ENCODE data around the gene GRM7.
A peak's percentile ranks its signal among the peaks of the same experiment; 100 is the strongest.

GRM7 gene

GRCh38 chr3:7740458-7740857, 879.5 kb downstream of the GRM7 start:
- no peak for DNase-seq

- peak; percentile 11 for DNase-seq
Observed at GRCh38 chr3:7744850-7745249, 883.9 kb downstream of the GRM7 start.

GRCh38 chr3:7745711-7746110, 884.8 kb downstream of the GRM7 start:
- DNase-seq: no peak

GRCh38 chr3:7749931-7750695, 889.2 kb downstream of the GRM7 start:
- DNase-seq: no peak

DNA sequence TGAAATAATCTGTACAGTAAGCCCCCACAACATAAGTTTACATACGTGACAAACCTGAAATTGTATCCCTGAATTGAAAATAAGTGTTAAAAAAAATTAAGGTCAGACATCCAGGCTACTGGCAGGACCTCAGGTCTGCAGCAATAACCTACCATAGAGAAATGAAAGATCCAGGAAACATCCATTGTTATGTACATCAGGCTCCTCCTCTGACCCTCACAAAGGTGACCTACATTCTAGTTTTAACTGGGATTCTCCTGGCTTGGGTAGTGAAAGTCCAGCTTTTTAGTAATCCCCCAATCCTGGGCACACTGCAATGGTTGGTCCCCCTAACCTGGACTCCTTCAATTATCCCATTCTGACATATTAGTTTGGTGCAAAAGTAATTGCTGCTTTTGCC, 891.1 kb downstream of the GRM7 start:
- no peak for DNase-seq

- DNase-seq: no peak
Observed at GRCh38 chr3:7754653-7755441, 893.9 kb downstream of the GRM7 start.

DNA sequence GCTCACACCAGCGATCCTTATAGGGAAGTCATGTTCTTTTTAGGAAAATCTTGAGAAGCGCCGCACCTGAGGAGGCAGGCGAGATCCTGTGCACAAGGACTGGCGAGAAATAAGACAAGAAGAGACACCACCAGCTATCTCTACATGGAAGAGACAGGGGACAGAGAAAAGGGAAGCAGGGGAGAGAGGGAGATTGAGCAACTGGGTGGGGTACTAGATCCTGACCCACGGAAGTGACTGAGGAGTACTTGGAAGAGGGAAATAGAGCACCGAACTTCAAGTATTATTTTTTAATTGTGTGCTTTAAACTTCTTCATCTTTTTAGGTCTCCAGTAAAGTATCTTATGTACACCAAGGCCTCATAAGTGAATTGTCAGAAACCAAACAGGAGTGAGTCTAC, 898.7 kb downstream of the GRM7 start:
- DNase-seq: no peak

- DNase-seq: no peak
Observed at GRCh38 chr3:7760718-7761117, 899.8 kb downstream of the GRM7 start.

DNA sequence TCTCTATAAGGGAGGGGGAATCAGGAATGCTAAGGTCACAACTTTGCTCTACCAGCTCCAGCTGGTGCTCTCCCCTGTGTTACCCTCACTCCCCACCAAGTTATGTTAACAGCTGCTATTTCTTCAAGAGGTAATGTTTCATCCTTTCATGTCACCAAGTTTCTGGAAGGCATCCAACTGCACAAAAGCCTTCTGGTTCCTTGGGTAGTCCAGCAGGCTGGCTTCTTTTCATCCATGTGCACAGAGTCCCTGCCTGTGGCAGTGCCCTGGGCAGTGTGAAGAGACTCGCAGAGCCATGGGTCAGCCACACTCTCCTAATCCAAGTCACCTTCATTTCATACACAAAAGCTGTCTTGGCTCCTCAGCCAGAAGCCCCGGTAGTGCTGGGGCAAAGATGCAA, 903.2 kb downstream of the GRM7 start:
- peak; percentile 41 for DNase-seq

DNA sequence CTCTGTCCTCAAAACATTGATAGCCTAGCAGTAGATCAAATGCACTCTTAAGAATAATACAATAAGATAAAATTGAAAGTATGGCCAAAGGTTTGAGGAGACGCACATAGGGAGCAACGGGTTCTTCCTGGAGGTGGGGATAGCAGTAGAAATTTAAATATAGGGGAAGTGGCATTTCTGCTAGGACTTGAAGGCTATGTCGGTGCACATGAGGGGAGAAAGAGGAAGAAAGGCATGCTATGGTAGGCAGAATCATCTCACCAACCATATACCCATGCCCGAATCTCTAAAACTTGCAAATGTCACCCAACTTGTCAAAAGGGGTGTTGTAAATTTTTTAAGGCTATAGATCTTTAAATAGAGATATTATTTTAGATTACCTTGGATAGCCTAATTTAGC, 905.6 kb downstream of the GRM7 start:
- DNase-seq: no peak

GRCh38 chr3:7779331-7779730, 918.4 kb downstream of the GRM7 start:
- no peak for DNase-seq

- no peak for DNase-seq
Observed at GRCh38 chr3:7781395-7781794, 920.5 kb downstream of the GRM7 start.

- no peak for DNase-seq
Observed at GRCh38 chr3:7787871-7788828, 927.2 kb downstream of the GRM7 start.

GRCh38 chr3:7788881-7789280, 928.0 kb downstream of the GRM7 start:
- no peak for DNase-seq

DNA sequence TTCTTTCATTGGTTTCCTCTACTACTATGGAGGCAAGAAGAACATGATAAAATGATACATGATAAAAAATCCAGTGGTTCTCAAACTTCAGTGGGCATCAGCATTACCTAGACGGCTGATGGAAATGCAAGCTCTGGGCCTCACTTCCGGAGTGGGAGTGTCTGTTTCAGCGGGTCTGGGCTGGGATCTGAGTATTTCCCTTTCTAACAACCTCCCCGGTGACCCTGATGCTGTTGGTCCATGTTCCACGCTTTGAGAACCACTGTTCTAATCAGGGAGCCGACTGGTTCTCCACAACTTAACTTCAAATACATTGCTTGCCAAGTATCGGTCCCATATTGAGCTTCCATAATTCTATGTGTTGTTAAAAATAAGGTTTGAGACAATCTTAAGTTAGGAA, 928.4 kb downstream of the GRM7 start:
- no peak for DNase-seq

- DNase-seq: no peak
Observed at GRCh38 chr3:7790141-7790540, 929.2 kb downstream of the GRM7 start.
